GM21529 (cell line): ENCODE measurements around the gene NT5M.

Experiments used
- ATAC-seq: cut with Tn5 transposase; IDR thresholded peaks from one replicate; pipeline ENCODE4 v1.9.1; 2021; ENCODE audit not compliant: unreplicated experiment

The NT5M gene

DNA sequence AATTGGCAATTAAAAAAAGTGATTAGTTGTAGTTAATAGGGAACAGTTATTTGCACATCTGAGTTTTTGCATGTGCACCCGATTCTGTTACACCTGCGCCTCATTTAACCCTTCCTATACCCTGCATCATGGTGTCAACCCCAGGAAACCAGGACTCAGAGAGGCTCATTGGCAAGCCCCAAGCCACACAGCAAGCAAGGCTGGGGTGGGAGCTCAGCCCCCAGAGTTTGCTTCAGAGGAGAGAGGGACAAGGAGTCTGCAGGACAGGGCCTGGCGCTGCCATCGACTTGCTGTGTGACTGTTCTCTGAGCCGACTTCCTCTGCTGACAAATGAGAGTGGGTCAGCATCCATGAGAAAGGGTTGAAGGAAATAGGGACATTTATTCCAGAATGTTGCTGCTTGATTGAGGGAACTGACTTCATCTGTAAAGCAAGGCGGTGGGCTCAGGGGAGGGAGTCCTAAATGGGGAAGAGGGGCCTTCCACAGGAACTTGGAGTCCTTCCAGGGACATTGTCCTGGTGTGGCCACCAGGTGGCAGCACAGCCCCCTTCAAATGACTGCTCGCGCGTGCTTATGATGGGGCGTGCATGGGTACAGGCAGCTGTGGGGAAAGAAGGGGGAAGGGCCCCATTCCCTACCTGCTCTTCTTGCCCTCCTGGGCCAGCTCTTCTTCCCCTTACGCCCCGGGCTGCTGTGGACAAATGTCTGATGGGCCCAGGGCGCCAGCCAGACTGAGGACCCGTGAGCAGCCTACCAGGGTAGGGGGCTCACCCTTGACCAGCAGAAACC is 51.6 kb downstream of the NT5M start:
- ATAC-seq = no peak

DNA sequence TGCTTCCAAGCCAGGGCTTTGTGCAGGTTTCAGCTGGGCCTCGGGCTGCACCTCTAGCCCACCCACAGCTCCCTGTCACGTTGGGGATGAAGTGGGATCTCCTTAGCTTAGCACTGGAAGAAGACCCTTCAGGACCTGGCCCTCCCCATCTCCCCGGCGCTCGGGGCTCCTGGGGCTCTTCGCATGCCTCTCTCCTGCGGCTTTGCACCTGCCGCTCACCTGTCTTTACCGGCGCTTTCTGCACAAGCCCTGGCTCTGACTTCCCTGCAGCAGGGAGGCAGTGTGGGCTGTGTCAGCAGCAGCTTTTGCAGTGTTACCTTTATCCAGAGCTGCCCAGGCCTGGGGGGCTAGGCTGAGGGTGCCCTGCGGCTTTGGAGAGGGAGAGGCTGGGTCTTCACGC is 52.3 kb downstream of the NT5M start:
- no peak for ATAC-seq

DNA sequence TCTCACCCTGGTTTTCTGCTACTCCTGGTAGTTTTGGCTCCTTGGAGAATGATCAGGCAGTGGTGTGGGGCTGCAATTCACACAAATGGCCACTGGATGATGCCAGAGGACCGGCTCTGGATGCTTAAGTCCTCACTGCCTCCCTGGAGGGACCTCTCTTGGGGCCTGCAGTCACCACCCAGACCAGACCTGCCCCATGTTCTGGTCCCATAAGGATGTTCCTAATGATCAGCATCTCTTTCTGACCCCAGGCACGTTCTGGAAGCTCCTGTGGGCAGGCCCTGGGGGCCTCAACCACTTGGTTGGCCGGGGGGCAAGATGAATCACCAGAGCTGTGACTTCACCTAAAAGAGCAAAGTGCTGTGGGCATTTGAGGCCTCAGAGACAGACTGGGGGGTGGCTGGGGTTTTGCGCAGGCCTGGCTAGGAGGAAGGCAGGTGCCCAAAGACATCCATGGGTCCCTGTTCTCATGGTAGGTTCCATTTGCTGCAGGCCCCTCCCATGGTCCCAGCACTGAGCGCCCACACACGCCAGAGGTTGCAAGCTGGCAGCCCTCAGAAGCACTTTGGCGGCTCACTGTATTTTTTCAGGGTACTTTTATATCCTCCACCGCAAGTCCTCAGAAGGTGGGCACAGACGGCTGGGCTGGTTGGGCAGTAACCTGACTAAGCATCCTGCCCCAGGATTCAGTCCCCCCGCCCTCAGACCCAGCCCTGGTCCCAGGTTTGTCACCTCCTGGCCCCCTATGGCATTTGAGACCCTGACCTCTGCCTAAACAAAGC is 53.2 kb downstream of the NT5M start:
- no peak for ATAC-seq

DNA sequence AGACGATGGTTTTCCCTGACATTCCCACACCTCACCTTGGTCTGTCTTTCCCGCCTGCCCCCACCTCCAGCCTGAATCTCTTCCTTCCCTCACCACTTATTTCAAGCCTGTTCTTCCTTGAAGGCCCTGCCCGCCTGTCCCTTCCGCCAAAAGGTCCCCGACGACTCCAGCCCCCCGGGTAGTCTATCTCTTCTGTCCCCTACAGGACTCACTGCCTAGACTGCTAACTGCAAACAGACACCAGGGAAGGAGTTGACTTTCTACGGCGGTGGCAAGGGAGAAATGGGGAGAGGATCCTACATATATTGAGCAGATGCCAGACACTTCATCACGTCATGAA is 53.7 kb downstream of the NT5M start:
- no peak for ATAC-seq

DNA sequence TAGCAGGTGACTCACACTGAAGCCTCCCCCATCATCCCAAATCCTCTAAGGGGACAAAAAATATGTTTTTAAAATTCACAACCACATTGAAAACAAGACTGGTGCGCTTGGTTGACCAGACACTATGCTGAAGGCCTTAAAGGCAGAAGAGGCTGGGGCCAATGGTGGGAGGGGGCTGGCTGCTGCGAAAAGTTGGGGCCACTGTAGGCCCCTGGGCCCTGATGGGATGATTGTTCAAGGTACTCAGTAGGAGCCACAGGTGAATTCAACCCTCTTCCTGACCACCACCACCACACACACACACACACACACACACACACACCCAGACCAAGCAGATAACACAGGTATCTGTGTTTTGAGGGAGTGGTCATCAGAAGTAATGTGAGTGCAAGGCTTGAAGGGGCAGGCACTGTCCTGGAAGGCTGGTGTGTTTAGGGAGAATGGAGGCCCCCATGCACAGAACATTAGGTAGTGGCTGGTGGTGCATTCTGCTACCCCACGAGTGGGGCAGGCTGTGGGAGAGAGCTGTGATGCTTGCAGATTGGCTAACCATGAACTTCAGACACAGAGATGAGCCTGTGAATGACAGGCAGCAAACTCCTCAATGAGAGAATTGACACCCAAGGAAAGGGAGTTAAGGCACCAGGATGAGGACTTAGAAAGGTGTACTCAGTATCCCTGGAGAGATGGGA is 55.0 kb downstream of the NT5M start:
- no peak for ATAC-seq

DNA sequence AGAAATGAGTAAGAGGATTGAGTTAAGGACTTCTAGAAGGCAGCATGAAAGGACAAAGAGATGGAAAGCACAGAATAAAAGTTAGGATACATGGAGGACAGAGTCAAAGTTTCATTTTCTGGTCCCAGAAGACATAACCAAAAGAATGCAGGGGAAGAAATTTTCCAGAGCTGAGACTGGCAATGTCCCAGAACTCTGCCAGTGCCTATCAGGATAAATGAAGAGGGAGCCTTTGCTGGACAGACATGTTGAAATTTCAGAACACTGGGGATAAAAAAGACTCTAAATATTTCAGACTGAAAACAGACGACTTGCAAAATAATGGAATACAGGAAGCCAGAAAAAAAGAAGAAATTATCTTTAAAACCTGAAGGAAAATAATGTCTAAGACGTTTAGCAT is 55.7 kb downstream of the NT5M start:
- no peak for ATAC-seq

DNA sequence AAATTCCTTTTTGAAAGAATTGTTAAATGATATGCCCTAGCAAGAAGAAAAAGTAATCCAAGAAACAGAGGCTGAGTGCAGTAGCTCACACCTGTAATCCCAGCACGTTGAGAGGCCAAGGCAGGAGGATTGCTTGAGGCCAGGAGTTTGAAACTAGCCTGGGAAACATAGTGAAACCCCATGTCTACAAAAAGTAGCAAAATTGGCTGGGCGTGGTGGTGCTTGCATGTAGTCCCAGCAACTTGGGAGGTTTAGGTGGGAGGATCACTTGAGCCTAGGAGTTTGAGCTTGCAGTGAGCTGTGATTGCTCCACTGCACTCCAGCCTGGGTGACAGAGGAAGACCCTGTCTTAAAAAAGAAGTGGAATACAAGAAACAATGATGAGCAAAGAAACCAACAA is 56.1 kb downstream of the NT5M start:
- ATAC-seq = no peak

DNA sequence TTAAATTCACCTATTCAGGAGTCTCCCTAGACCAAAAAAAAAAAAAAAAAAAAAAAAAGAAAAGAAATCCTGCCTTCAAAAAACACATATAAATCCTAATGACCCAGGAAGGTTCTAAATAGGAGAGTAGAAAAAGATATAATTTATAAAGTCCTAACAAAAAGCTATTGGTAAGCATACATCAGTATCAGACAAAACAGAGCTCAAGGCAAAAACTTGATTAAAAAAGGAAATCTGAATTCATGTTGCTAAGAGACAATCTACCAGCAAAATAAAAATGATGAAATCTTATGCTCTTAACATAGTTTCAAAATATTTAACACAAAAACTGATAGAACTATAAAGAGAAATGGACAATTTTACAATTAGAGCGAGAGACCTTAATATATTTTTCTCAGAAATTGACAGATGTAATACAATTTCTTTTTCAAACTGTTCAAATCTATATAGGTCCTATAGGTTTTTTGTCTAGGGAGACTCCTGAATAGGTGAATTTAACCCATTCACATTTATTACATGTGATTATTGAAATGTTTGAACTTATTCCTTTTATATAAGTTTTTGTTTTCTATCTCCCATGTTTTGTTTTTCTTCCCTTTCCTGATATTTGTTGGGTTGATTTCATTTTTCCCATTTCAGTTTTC is 57.0 kb downstream of the NT5M start:
- no peak for ATAC-seq

DNA sequence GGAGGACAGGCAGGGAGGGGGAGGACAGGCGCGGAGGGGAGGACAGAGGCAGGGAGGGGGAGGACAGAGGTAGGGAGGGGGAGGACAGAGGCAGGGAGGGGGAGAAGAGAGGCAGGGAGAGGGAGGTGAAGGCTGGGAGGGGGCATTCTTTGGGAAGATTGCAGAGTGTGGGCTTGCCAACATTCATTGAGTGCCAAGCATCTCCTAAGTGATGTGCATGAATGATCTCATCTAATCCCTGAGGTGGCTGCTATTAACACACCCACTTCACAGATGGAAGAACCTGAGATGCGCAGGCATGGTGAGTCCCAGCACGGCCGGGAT is 58.3 kb downstream of the NT5M start:
- no peak for ATAC-seq

DNA sequence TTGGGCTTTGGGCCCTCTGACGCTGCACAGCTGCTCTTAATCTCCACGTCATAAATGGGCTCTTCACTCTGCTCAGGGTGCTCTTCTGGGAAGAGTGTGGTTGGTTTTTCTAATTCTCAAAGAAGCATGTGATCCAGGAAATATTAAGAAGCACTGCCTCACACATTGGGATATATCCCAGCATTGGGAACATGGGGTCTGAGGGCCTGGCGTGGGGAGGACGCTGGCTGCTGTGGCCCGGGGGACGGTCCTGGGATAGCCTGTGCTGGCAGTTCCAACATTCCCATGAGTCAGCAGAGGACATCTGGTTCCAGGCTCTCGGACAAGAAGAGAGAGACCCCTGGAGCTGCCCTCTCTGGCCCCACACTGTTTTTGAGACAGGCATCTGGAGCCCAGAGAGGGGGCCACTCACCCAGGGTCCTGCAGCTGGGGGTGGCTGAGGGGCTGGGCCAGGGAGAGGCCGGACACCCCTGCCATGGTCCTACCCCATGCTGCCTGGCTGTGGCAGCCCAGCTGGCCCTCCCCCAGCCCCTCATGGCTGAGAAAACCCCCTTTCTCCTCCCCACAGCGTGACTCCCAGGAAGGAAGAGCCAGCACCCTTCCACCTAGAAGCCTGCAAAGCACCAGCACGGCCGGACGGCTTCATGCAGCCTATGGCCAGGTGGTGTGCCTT is 58.8 kb downstream of the NT5M start:
- ATAC-seq = no peak

DNA sequence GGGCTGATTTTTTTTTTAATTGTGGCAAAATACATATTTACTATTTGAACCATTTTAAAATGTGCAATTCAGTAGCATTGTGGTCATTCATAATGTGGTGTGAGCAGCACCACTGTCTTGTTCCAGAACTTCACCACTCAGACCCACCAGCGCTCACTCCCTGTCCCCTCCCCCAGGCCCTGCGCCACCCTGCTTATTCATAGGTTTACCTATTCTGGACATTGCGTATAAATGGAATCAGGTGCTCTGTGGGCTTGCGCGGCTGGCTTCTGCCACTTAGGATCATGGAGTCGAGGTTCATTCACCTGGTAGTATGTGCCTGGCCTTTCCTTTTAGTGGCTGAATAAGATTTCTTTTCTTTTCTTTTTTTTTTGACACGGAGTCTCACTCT is 59.4 kb downstream of the NT5M start:
- no peak for ATAC-seq

DNA sequence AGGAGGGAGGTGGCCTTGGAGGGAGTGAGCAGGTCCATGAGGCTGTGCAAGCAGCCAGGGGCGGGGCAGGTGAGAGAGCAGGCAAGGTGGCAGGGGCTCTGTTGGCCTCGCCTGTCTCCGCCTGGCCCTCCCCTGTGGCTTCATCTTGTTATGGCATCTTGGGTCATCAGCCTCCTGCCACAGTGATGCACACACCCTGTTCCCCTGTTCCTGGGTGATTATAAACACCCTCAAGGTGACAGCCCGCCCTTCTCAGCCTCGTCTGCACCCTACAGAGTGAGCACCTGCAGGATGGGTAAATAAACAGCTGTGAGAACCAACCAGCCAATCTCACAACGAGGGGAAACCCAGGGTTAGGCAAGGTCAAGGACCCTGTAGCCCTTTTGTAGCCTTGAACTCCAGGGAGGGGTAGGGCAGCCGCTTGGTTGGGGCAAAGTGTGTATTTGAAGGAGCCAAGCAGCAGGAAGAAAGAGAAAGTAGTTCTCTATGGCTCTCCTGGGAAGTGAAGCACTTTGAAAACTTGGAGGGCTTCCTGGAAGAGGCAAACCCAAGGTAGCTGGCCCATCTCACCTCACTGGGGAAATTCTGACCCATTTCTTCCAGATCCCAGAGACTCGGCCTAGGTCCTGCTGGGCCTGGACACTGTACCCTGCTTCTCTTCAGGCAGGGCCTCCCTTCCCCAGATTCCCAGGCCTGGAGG is 60.6 kb downstream of the NT5M start:
- ATAC-seq = no peak

DNA sequence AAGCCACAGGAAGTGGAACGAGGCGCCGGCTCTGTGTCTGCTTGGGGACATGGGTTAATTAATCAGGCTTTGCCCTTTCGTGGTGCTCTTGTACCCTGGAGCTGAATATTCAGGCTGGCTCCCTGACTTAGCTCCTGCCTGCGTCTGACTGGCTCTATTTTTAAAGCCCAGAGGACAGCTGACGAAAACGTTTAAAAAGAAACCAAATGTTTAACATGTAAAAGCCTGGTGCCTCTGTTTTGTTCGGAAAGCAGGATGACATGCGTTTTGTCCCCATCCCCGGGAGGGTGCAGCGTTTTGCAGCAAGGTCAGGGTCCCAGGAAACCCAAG is 61.1 kb downstream of the NT5M start:
- no peak for ATAC-seq

DNA sequence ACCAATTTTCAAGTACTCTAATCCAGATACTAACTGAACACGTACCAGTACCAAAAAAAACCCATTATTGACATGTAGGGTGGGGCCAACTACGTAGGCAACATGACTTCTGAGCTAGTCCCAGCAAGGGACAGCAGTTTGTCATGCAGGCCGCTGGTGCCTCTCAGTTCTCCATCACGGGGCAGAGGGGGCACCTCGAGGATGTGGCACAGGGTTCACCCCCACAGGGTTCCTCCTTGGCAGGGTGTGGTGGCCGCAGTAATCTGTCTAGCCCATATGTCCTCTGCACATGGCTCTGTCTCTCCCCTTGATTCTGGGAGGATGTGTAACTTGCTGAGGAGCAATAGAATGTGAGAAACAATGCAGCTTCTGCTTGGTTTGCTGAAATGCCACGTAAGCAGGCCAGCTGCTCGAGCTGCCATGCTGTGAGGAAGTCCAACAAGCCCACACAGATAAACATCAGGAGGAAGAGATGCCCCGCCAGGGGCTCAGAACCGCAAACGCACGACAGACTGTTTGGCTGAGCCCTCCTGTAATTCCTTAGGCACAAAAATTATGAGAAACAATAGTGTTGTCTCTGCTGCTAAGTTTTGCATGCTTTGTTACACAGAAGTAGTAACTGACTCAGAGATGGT is 62.4 kb downstream of the NT5M start:
- ATAC-seq = no peak

DNA sequence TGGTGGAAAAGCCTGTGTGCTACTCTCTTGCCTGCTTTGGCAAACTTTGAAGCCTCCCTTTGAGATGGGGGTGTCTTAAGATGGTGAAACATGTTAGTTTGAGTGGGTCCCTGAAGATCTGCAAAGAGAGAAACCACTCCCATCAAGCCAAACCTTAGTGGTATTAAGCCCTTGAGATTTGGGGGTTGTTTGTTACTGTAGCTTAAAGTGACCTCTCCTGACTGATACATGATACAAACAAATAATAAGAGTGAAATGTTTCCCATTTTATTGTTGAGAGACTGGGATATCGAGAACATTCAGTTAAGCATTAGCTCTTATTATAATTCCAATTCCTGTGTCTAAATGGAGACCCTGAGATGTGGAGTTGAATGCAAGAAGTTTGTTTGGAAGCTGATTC is 63.1 kb downstream of the NT5M start:
- no peak for ATAC-seq

DNA sequence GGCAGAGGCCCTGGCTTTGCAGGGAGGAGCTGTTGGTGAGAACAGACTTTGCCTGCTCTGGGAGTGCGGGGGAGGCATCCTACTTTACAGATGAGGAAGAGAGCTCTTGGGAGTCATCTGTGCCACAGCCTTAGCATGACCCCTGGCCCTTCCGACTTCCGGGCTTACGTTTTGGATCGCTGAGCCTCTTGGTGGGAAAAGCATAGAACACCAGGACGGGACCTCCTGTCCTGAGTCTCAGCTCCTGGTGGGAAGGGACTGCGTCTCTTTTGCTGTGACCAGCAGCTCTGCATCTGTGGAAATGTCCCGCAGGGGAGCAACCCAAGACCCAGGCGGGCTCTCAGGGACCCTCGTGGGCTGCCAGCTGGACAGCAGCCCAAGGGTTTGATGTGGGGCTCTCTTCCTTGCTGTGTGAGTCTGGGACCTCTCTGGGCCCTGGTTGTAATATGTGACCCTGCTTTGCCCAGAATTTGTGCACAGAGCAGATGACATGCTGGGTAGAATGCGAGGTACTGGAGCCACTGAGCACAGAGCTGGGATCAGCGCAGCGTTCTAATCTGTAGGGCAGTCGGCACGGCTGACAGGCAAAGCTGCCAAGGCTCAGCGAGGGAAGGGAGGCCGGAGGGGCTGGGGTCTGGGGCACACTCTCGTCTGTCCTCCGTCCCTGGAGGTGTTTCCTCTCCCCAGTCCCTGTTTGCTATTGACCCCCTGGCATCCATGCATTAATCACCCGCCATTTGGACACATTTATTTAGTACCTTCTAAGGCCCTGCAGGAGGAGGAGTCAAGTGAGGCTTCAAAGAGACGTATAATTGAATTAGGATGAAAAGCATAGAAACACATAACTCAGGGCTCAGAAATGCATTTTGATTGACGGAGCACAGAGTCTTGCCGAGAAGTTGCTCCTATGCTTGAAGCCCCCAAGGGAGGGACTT is 64.0 kb downstream of the NT5M start:
- ATAC-seq = no peak

DNA sequence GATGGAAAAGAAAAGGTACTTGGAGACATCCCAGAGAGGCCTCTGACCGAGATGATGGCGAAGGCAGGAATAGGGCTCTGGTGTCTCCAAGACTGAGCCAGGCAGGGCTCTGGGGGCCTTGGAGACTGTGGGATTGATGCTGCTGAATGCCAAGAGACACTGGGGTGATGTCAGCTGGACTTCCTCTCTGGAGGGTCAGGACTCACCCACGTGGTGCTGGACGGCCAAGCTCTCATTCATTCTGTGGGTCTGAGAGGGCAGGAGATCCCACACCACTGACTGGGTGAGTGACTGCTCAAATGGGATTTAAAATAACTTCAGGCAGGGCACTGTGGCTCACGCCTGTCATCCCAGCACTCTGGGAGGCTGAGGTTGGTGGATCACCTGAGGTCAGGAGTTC is 64.8 kb downstream of the NT5M start:
- ATAC-seq = no peak

DNA sequence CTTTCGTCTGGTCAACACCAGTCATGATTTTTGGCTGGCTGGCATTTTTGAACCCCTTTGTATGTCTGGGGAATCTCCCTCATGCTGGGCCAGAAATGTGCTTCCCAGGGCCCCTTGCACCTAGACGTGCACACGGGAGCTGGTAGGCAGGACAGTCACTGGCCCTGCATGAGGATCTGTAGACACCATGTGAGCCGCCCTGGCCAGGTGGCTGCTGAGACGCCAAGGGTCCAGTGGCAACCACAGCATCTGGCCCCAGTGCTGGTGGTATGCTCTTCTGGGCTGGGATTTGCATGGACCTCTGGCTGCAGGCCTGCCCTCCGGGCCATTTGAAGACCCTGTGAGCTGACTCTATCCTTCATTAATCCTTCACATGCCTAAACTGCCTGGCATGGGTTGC is 67.5 kb downstream of the NT5M start:
- no peak for ATAC-seq

DNA sequence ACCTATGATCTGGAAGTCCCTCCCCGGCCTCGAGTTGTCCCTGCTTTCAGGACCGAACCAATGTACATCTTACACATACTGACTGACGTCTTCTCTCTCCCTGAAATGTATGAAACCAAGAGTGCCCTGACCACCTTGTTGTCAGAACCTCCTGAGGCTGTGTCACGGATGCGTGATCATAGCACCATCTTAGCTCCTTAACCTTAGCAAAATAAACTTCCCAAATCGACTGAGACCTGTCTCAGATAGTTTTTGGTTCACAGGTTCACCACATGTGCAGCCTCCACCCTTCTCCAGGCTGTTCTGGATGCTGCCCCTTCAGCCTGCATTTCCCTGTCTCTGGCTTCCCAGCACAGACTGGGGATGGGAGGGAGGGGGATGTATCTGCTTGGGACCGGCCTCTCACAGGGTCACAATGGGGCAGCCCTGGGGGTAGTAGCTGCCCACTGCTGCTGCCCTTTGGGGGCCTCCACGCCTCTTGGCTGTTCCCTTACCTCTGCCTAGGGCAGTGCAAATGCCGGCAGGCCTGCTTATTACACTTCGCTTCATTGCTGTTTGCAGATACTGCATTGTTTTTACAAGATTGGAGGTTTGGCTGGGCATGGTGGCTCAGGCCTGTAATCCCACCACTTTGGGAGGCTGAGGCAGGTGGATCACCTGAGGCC is 69.8 kb downstream of the NT5M start:
- ATAC-seq = no peak
